ENCODE measurements around the gene INAFM1. TPM values are rescaled to one million over a fixed set of nuclear protein-coding genes. Genes with fewer than 3 reads are reported as not detected.
"Not testable (repeated sequence)": the region's sequence is repeated elsewhere in the genome, so short reads cannot be mapped to it uniquely, and the experiment has no call there.

The INAFM1 gene
- total and polyA plus RNA-seq, 2 donors, result 2.9 to 11.1 TPM

DNA sequence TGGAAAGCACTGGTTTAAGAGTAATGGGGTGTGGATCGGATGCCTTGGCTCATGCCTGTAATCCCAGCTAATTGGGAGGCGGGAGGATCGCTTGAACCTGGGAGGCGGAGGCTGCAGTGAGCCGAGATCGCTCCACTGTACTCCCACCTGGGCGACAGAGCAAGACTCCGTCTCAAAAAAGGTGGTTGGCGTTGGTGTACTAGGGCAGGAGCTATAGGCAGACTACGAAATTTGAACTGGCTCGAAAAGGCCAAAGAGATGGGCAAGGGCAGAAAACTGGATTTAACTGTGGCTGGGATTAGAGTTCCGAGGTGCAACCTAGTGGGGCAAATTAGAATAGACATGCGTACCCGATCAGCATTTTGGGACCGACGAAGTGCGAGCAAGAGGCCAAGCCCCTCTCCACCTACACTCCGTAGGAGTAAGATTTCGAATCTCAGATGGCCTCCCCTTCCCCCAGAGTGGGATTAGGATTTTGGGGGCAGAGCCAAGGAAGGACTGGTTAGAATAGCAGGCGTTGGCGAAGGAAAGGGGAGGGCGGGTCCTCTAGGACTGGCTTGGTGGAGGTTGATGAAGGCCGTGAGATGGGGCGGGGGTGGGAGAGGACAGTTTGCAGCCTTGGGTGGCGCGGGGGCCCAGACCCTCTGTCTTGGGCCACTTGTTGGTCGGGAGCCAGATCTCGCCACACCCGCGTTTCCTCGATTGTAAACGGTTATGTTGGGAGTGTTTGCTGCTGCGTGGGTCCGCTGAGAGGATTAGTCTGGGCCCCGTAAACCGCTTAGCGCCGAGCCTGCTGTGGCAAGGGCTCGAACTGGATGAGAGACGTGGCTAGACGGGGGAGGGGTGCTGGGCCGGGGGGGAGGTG lies 2.0 kb upstream of the INAFM1 start:
- Histone ChIP-seq H3K9me3 (ENCODE audit: control insufficient read depth in 2 of 2, insufficient read depth in 1 of 2, low read length in 1 of 2) (no peaks in the 10 kb centered on the region), H3K36me3 (ENCODE audit: control insufficient read depth in 2 of 2, insufficient read depth in 2 of 2, low read length in 1 of 2) (peaks cover 23 to 27% of the 10 kb centered on the region in 2 donors), H3K4me1 (ENCODE audit: control insufficient read depth in 2 of 2, insufficient read depth in 2 of 2, low read length in 2 of 2) (peaks cover 17 to 25% of the 10 kb centered on the region in 2 donors), H3K4me3 (ENCODE audit: low read length in 2 of 2) (peak overlapping the region; percentile 64 to 81), H3K27me3 (ENCODE audit: control insufficient read depth in 2 of 2, insufficient read depth in 1 of 2, low read length in 1 of 2) (peaks cover 0 to 4% of the 10 kb centered on the region in 2 donors), H3K27ac (ENCODE audit: low read depth in 1 of 2, low read length in 1 of 2) (peak overlapping the region; percentile 69 to 99)
- no peak for DNase-seq (ENCODE audit: low read depth in 6 of 9, low spot score in 9 of 9)
- WGBS, result 44% methylated on average over 42 of the region's 42 CpGs

GRCh38 chr19:47273313-47274070 lies 1.2 kb upstream of the INAFM1 start:
- H3K4me3 ChIP-seq (ENCODE audit: low read length in 2 of 2), result peak overlapping the region; percentile 64 to 81
- peaks cover 0 to 4% of the 10 kb centered on the region in 2 donors for H3K27me3 ChIP-seq (ENCODE audit: control insufficient read depth in 2 of 2, insufficient read depth in 1 of 2, low read length in 1 of 2)
- H3K9me3 ChIP-seq (ENCODE audit: control insufficient read depth in 2 of 2, insufficient read depth in 1 of 2, low read length in 1 of 2), result no peaks in the 10 kb centered on the region
- H3K27ac ChIP-seq (ENCODE audit: low read depth in 1 of 2, low read length in 1 of 2), result peak overlapping the region; percentile 99
- DNase-seq (ENCODE audit: low read depth in 6 of 9, low spot score in 9 of 9), result peak; percentile 74 to 93 (median 85)
- WGBS, result under 1% methylated on average over 54 of the region's 54 CpGs
- peaks cover 20 to 22% of the 10 kb centered on the region in 2 donors for H3K36me3 ChIP-seq (ENCODE audit: control insufficient read depth in 2 of 2, insufficient read depth in 2 of 2, low read length in 1 of 2)
- peaks cover 17 to 25% of the 10 kb centered on the region in 2 donors for H3K4me1 ChIP-seq (ENCODE audit: control insufficient read depth in 2 of 2, insufficient read depth in 2 of 2, low read length in 2 of 2)

DNA sequence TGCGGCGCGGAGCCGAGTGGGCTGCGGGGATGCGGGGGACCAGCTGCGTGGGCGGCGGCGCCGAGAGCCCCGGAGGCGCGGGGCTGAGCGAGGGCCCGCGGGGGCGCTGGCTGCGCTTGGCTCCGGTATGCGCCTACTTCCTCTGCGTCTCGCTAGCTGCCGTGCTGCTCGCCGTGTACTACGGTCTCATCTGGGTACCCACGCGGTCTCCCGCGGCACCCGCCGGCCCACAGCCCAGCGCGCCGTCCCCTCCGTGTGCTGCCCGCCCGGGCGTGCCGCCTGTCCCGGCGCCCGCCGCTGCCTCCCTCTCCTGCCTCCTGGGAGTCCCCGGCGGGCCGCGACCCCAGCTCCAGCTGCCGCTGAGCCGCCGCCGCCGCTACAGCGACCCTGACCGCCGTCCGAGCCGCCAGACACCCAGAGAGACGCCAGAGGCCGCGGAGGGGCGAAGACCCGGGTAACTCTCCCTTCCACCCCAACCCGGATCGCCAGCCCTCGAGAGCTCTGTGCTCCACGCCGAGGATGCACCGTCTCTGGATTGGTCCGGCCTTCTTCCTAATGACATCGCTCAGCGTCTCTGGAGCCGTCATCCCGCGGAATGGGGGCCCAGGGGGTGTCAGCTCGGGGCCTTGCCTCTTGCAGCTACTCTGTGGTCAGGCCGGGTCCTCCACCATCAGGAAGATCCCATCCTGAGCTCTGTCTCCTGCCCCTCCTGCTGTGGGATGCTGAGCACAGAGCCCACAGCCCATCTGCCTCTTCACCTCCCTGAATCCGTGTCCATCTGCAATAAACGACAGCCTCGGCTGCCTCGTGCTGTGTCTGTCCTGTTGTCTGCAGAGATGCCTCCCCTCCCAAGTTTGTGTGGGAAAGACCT lies 441 bp downstream of the INAFM1 start:
- peaks cover 0 to 4% of the 10 kb centered on the region in 2 donors for H3K27me3 ChIP-seq (ENCODE audit: control insufficient read depth in 2 of 2, insufficient read depth in 1 of 2, low read length in 1 of 2)
- no peaks in the 10 kb centered on the region for H3K9me3 ChIP-seq (ENCODE audit: control insufficient read depth in 2 of 2, insufficient read depth in 1 of 2, low read length in 1 of 2)
- peak overlapping the region in 1 of 2 donors; percentile 67 for H3K27ac ChIP-seq (ENCODE audit: low read depth in 1 of 2, low read length in 1 of 2)
- peaks cover 16 to 19% of the 10 kb centered on the region in 2 donors for H3K36me3 ChIP-seq (ENCODE audit: control insufficient read depth in 2 of 2, insufficient read depth in 2 of 2, low read length in 1 of 2)
- H3K4me3 ChIP-seq (ENCODE audit: low read length in 2 of 2), result peak overlapping the region; percentile 26 to 64
- WGBS, result 12% methylated on average over 82 of the region's 82 CpGs
- H3K4me1 ChIP-seq (ENCODE audit: control insufficient read depth in 2 of 2, insufficient read depth in 2 of 2, low read length in 2 of 2), result peaks cover 17 to 25% of the 10 kb centered on the region in 2 donors
- no peak for DNase-seq (ENCODE audit: low read depth in 6 of 9, low spot score in 9 of 9)

- Histone ChIP-seq H3K36me3 (ENCODE audit: control insufficient read depth in 2 of 2, insufficient read depth in 2 of 2, low read length in 1 of 2) (peaks cover 8 to 11% of the 10 kb centered on the region in 2 donors), H3K27me3 (ENCODE audit: control insufficient read depth in 2 of 2, insufficient read depth in 1 of 2, low read length in 1 of 2) (peaks cover 0 to 4% of the 10 kb centered on the region in 2 donors), H3K4me1 (ENCODE audit: control insufficient read depth in 2 of 2, insufficient read depth in 2 of 2, low read length in 2 of 2) (peaks cover 17 to 25% of the 10 kb centered on the region in 2 donors), H3K27ac (ENCODE audit: low read depth in 1 of 2, low read length in 1 of 2) (no peak overlapping the region), H3K9me3 (ENCODE audit: control insufficient read depth in 2 of 2, insufficient read depth in 1 of 2, low read length in 1 of 2) (no peaks in the 10 kb centered on the region), H3K4me3 (ENCODE audit: low read length in 2 of 2) (no peak overlapping the region)
- DNase-seq (ENCODE audit: low read depth in 6 of 9, low spot score in 9 of 9), result no peak
- WGBS, result 97% methylated on average over 13 of the region's 13 CpGs
Measured at GRCh38 chr19:47275791-47276461, 1.2 kb downstream of the INAFM1 start.

- H3K4me3 ChIP-seq (ENCODE audit: low read length in 2 of 2); DNase-seq (ENCODE audit: low read depth in 6 of 9, low spot score in 9 of 9); H3K9me3 ChIP-seq (ENCODE audit: control insufficient read depth in 2 of 2, insufficient read depth in 1 of 2, low read length in 1 of 2); H3K27ac ChIP-seq (ENCODE audit: low read depth in 1 of 2, low read length in 1 of 2); H3K27me3 ChIP-seq (ENCODE audit: control insufficient read depth in 2 of 2, insufficient read depth in 1 of 2, low read length in 1 of 2); H3K36me3 ChIP-seq (ENCODE audit: control insufficient read depth in 2 of 2, insufficient read depth in 2 of 2, low read length in 1 of 2): not testable (repeated sequence)
- WGBS, result 97% methylated on average over 3 of the region's 3 CpGs
- H3K4me1 ChIP-seq (ENCODE audit: control insufficient read depth in 2 of 2, insufficient read depth in 2 of 2, low read length in 2 of 2), result peaks cover 17 to 25% of the 10 kb centered on the region in 2 donors
Measured at GRCh38 chr19:47276513-47276912, 1.8 kb downstream of the INAFM1 start.

DNA sequence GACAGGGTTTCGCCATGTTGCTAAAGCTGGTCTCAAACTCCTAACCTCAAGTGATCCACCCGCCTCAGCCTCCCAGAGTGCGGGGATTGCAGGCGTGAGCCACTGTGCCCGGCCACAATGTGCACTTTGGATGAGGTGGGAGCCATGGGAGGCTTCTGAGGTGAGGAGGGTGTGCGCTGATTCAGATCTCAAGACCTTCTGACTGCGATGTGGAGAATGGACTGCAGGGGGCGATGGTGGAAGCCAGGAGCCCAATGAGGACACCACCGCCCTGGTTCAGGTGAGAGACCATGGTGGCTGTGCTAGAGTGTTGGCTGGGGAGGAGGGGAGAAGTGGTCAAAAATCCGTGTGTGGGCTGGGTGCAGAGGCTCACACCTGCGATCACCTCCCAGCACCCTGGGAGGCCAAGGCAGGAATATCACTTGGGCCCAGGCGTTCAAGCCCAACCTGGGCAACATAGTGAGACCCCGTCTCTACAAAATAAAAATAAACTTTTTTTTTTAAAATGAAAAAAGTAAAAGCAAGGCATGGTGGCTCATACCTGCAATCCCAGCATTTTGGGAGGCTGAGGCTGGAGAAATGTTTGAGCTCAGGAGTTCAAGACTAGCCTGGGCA lies 5.6 kb downstream of the INAFM1 start:
- DNase-seq (ENCODE audit: low read depth in 6 of 9, low spot score in 9 of 9), result peak in 1 of 9 donors; percentile 42
- peaks cover 4 to 11% of the 10 kb centered on the region in 2 donors for H3K4me1 ChIP-seq (ENCODE audit: control insufficient read depth in 2 of 2, insufficient read depth in 2 of 2, low read length in 2 of 2)
- no peak overlapping the region for H3K4me3 ChIP-seq (ENCODE audit: low read length in 2 of 2)
- H3K36me3 ChIP-seq (ENCODE audit: control insufficient read depth in 2 of 2, insufficient read depth in 2 of 2, low read length in 1 of 2), result peaks cover 0 to 3% of the 10 kb centered on the region in 2 donors
- WGBS, result 95% methylated on average over 13 of the region's 13 CpGs
- H3K27ac ChIP-seq (ENCODE audit: low read depth in 1 of 2, low read length in 1 of 2), result no peak overlapping the region
- H3K9me3 ChIP-seq (ENCODE audit: control insufficient read depth in 2 of 2, insufficient read depth in 1 of 2, low read length in 1 of 2), result no peaks in the 10 kb centered on the region
- H3K27me3 ChIP-seq (ENCODE audit: control insufficient read depth in 2 of 2, insufficient read depth in 1 of 2, low read length in 1 of 2), result peaks cover 0 to 2% of the 10 kb centered on the region in 2 donors

DNA sequence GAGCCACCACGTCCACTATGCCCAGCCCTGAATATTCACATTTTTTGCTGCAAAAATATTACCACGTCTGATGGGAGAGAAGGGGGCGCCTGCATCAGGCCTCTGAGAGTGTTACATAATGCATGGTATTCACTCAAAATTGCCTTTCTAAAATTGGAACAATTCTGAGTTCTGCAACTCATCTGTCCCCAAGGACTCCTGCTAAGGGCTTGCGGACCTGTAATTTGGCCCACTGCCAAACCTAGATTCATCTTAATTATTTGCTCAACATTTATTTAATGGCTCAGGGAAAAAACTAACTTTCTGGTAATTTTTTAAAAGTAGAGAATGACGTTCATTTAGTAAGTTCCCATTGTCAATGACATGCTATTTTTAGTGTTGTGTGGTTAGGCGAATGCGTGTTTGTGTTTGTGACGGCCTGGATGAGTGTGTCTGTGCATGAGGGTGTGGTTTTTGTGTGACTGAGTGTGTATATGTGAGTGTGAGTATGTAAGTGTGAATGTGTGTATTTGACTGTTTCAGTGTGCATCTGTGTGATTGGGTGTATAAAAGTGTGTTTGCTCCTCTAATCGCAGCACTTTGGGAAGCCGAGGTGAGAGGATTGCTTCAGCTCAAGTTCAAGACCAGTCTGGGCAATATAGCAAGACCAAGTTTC lies 8.8 kb downstream of the INAFM1 start:
- DNase-seq (ENCODE audit: low read depth in 6 of 9, low spot score in 9 of 9), result no peak
- Histone ChIP-seq H3K36me3 (ENCODE audit: control insufficient read depth in 2 of 2, insufficient read depth in 2 of 2, low read length in 1 of 2) (no peaks in the 10 kb centered on the region), H3K4me3 (ENCODE audit: low read length in 2 of 2) (no peak overlapping the region), H3K27me3 (ENCODE audit: control insufficient read depth in 2 of 2, insufficient read depth in 1 of 2, low read length in 1 of 2) (no peaks in the 10 kb centered on the region), H3K27ac (ENCODE audit: low read depth in 1 of 2, low read length in 1 of 2) (no peak overlapping the region), H3K4me1 (ENCODE audit: control insufficient read depth in 2 of 2, insufficient read depth in 2 of 2, low read length in 2 of 2) (no peaks in the 10 kb centered on the region), H3K9me3 (ENCODE audit: control insufficient read depth in 2 of 2, insufficient read depth in 1 of 2, low read length in 1 of 2) (no peaks in the 10 kb centered on the region)
- WGBS, result 93% methylated on average over 10 of the region's 10 CpGs

Data from thymus (tissue), 11 donors.